HFFc6 (cell line): ENCODE measurements around the gene GTSE1. TPM values are rescaled to one million over a fixed set of nuclear protein-coding genes. Genes with fewer than 3 reads are reported as not detected.

Experiments used
- DNase-seq: peaks from one replicate; pipeline ENCODE4 v3.0.0-alpha.2; 2018
- H3K27ac Mint-ChIP-seq: 2 replicates; pipeline ENCODE4 v1.8.0; 2020; ENCODE audit warnings: mild to moderate bottlenecking, mixed read lengths
- H3K27me3 Mint-ChIP-seq: 2 replicates; pipeline ENCODE4 v1.8.0; 2021; ENCODE audit warnings: mild to moderate bottlenecking, moderate library complexity, mixed read lengths; ENCODE audit not compliant: insufficient read depth
- H3K36me3 Mint-ChIP-seq: 2 replicates; pipeline ENCODE4 v1.8.0; 2021; ENCODE audit warnings: low read depth, mixed read lengths
- H3K4me1 Mint-ChIP-seq: 2 replicates; pipeline ENCODE4 v1.8.0; 2020; ENCODE audit warnings: low read depth, mixed read lengths
- H3K4me3 Mint-ChIP-seq: 2 replicates; pipeline ENCODE4 v1.8.0; 2020; ENCODE audit warnings: mild to moderate bottlenecking, moderate library complexity, mixed read lengths
- H3K9me3 Mint-ChIP-seq: 2 replicates; pipeline ENCODE4 v1.8.0; 2020; ENCODE audit warnings: mild to moderate bottlenecking, mixed read lengths
- total RNA-seq, 6 experiments: library from RNA; stranded (reverse); fragmentation: NEBNext Ultra II Directional; extraction: Animal tissue kit (Norgen Biotek cat#: 25700); gene quantifications; 2 replicates in 1 of 6; 3 replicates in 5 of 6; pipeline ENCODE4 v1.2.3, GENCODE V29; 2021
- TF ChIP-seq, protein P1 (sequence below): fragments of 200-600 bp; sonication (generic); IDR thresholded peaks from 2 replicates; pipeline ENCODE4 v1.5.0; 2021; ENCODE audit warnings: antibody characterized with exemption, mild to moderate bottlenecking

The GTSE1 gene
- total RNA-seq, 6 experiments from 2014 or later: 12.4 to 30.5 (median 27.9) TPM

DNA sequence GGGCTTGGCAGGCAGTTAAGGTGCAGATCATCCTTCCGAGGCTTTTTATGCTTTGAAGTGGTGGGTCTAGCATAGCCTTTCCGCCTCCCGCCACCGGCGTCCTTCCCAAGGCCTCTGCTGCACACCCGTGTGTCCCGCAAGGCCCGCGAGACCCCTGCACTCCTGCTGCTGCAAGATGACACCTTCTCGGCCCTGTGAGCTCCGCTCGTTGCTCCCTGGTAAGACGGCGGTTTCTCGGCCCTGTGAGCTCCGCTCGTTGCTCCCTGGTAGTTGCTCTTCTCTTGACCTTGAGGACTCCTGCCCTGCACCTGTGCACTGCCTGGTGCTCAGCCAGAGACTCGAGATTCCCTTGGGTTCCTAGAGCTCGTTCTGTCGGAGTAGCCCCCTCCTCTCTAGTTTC is 21.0 kb downstream of the GTSE1 start:
- Mint-ChIP-seq H3K36me3 (peaks cover 27% of the 10 kb centered on the region; the same call in 1 of the 2 replicates), H3K9me3 (no peaks in the 10 kb centered on the region), H3K27me3 (no peaks in the 10 kb centered on the region), H3K27ac (no peak overlapping the region), H3K4me3 (no peak overlapping the region), H3K4me1 (no peaks in the 10 kb centered on the region)
- TF ChIP-seq, protein P1, sequence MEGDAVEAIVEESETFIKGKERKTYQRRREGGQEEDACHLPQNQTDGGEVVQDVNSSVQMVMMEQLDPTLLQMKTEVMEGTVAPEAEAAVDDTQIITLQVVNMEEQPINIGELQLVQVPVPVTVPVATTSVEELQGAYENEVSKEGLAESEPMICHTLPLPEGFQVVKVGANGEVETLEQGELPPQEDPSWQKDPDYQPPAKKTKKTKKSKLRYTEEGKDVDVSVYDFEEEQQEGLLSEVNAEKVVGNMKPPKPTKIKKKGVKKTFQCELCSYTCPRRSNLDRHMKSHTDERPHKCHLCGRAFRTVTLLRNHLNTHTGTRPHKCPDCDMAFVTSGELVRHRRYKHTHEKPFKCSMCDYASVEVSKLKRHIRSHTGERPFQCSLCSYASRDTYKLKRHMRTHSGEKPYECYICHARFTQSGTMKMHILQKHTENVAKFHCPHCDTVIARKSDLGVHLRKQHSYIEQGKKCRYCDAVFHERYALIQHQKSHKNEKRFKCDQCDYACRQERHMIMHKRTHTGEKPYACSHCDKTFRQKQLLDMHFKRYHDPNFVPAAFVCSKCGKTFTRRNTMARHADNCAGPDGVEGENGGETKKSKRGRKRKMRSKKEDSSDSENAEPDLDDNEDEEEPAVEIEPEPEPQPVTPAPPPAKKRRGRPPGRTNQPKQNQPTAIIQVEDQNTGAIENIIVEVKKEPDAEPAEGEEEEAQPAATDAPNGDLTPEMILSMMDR: no peak
- no peak for DNase-seq

GRCh38 chr22:46318576-46318975 is 21.9 kb downstream of the GTSE1 start:
- TF ChIP-seq, protein P1: no peak
- no peak overlapping the region for H3K27ac Mint-ChIP-seq
- H3K4me1 Mint-ChIP-seq: no peaks in the 10 kb centered on the region
- H3K4me3 Mint-ChIP-seq: no peak overlapping the region
- H3K36me3 Mint-ChIP-seq: peaks cover 33% of the 10 kb centered on the region
- DNase-seq: no peak
- H3K27me3 Mint-ChIP-seq: no peaks in the 10 kb centered on the region
- no peaks in the 10 kb centered on the region for H3K9me3 Mint-ChIP-seq

DNA sequence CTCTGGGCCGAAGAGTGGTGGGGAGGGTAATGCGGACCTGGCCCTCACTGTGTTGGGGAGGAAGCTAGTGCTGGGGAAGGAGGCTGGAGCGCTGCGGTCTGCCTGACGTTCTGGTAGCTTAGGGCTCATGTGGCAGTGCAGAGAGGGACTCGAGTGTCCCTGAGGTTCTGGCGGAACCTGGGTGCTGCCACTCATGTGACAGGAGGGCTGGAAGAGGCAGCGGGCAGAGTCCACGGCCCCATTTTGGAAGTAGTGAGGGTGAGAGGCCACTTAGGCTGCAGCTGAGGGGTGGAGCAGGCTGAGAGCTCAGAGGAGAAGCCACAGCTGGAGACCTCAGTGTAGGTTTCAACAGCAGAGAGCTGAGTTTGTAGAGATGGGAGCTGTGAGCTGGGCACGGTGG is 22.6 kb downstream of the GTSE1 start:
- Mint-ChIP-seq H3K27ac (no peak overlapping the region), H3K27me3 (no peaks in the 10 kb centered on the region), H3K4me1 (no peaks in the 10 kb centered on the region), H3K9me3 (no peaks in the 10 kb centered on the region), H3K36me3 (peaks cover 33% of the 10 kb centered on the region), H3K4me3 (no peak overlapping the region)
- TF ChIP-seq, protein P1: no peak
- DNase-seq: no peak

DNA sequence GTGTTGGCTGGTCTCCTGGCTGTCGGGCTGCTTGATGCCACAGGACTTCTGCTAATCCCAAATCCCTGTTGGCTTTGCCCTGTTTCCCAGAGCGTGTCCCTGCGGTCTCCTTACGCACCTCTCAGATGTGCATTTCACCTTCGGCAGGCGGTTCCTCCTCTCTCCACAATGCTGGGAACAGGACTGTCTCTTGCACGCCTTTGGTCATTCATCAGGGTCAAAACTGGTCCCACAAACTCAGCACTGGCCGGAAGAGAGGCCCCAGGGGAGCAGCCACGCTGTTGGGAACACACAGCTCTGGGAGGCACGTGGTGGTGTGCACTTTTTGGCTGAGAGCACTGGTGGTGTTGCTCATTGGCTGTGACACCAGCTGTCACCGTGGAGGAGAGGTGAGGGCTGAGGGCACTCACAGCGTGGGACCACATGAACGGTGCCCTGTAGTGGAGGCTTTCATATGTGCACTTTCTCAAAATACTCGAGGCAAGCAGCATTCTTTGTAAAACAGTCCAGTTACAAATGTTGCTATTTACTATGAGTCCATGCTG is 23.6 kb downstream of the GTSE1 start:
- no peak for DNase-seq
- Mint-ChIP-seq H3K4me3 (no peak overlapping the region), H3K27me3 (no peaks in the 10 kb centered on the region), H3K9me3 (no peaks in the 10 kb centered on the region), H3K36me3 (peaks cover 33% of the 10 kb centered on the region), H3K27ac (no peak overlapping the region), H3K4me1 (no peaks in the 10 kb centered on the region)
- TF ChIP-seq, protein P1: no peak

DNA sequence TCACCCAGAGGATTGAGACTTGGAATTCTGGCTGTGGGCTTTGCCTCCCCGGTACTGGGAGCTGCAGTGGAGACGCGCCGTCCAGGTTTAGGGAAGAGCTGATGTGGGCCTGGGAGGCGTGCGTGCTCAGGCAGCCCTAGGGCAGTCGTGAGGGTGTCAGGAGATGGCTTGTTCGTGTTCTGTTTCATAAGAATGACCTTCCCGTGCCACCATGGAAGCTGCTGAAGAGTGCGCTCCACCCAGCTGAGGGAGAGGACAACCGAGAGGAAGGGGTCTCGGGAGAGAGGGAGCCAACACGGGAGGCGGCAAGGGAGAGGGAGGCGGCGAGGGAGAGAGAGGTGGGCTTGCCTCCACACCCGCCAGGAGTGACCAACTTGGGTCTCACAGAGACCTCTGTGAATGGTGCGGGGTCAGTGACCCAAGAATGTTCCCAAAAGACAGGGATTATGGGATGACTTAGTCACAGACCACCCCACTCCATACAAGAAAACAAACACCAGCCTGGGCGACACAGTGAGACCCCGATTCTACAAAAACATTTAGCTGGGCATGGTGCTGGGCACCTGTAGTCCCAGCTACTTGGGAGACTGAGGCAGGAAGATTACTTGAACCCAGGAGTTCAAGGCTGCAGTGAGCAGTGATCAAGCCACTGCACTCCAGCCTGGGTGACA is 24.2 kb downstream of the GTSE1 start:
- Mint-ChIP-seq H3K9me3 (no peaks in the 10 kb centered on the region), H3K4me1 (no peaks in the 10 kb centered on the region), H3K36me3 (peaks cover 33% of the 10 kb centered on the region), H3K27ac (no peak overlapping the region; the same call in 1 of the 2 replicates), H3K27me3 (no peaks in the 10 kb centered on the region; the same call in 1 of the 2 replicates), H3K4me3 (no peak overlapping the region)
- no peak for DNase-seq
- TF ChIP-seq, protein P1: no peak
